SK-N-SH treated with all-trans-retinoic acid at 6 μM for 48 hours (cell line): ENCODE results near the gene EXOSC10.

ENCODE experiments used
- ESRRG ChIP-seq: fragments of 250-450 bp; sonication (Bioruptor Pico); IDR thresholded peaks from 2 replicates; pipeline ENCODE4 v1.6.1; 2021; ENCODE audit warnings: mild to moderate bottlenecking
- ZFP30 ChIP-seq: fragments of 450-650 bp; formaldehyde crosslinking; IDR thresholded peaks from 2 replicates; pipeline ENCODE4 v1.5.0; 2022; ENCODE audit warnings: mild to moderate bottlenecking, moderate library complexity
- TF ChIP-seq, protein P1 (sequence below): fragments of 250-450 bp; sonication (Bioruptor Pico); IDR thresholded peaks from 2 replicates; pipeline ENCODE4 v1.8.0; 2021; ENCODE audit warnings: low read depth, mild to moderate bottlenecking, moderate library complexity, borderline replicate concordance

DNA sequence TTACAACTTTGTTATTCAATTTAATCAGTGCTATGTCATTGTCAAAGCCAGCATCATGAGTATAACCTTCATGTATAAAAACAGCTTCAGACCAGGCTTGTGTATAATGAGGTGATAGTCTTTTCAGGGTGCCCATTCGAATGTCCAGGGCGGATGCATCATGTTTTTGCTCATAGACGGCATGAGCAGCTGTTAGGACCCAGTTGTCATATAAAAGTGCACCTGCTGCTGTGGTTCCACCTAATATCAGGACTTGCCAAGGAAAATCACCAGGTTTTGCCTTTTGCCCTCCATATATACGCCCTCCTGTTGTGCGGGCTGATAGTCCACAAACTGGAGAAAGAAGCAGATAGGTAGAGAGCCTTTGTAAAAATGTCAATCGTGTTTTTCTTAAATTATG lies 72.4 kb downstream of the EXOSC10 start:
- TF ChIP-seq ESRRG (CRISPR knock-in tag) (no peak), ZFP30 (no peak)
- TF ChIP-seq, protein P1, sequence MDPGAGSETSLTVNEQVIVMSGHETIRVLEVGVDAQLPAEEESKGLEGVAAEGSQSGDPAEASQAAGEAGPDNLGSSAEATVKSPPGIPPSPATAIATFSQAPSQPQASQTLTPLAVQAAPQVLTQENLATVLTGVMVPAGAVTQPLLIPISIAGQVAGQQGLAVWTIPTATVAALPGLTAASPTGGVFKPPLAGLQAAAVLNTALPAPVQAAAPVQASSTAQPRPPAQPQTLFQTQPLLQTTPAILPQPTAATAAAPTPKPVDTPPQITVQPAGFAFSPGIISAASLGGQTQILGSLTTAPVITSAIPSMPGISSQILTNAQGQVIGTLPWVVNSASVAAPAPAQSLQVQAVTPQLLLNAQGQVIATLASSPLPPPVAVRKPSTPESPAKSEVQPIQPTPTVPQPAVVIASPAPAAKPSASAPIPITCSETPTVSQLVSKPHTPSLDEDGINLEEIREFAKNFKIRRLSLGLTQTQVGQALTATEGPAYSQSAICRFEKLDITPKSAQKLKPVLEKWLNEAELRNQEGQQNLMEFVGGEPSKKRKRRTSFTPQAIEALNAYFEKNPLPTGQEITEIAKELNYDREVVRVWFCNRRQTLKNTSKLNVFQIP (CRISPR knock-in tag): no peak
